ENCODE results near the gene DPCD.

DPCD gene

GRCh38 chr10:101557541-101557940, 30.6 kb upstream of the DPCD start:
- no peak for DNase-seq (ENCODE audit: low spot score)
- H3K36me3 ChIP-seq (ENCODE audit: low read depth), result no peaks in the 10 kb centered on the region
- peaks cover 12% of the 10 kb centered on the region for H3K4me1 ChIP-seq (ENCODE audit: insufficient read depth, poor library complexity, severe bottlenecking)
- TF ChIP-seq, protein P1, sequence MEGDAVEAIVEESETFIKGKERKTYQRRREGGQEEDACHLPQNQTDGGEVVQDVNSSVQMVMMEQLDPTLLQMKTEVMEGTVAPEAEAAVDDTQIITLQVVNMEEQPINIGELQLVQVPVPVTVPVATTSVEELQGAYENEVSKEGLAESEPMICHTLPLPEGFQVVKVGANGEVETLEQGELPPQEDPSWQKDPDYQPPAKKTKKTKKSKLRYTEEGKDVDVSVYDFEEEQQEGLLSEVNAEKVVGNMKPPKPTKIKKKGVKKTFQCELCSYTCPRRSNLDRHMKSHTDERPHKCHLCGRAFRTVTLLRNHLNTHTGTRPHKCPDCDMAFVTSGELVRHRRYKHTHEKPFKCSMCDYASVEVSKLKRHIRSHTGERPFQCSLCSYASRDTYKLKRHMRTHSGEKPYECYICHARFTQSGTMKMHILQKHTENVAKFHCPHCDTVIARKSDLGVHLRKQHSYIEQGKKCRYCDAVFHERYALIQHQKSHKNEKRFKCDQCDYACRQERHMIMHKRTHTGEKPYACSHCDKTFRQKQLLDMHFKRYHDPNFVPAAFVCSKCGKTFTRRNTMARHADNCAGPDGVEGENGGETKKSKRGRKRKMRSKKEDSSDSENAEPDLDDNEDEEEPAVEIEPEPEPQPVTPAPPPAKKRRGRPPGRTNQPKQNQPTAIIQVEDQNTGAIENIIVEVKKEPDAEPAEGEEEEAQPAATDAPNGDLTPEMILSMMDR (IDR thresholded peaks at IDR 0.05; ENCODE audit: poor library complexity, severe bottlenecking), result no peak
- H3K4me3 ChIP-seq (ENCODE audit: severe bottlenecking), result no peak overlapping the region
- no peaks in the 10 kb centered on the region for H3K9me3 ChIP-seq (ENCODE audit: severe bottlenecking)
- peak overlapping the region; percentile 31 for H3K27ac ChIP-seq (ENCODE audit: poor library complexity, severe bottlenecking)
- no peaks in the 10 kb centered on the region for H3K27me3 ChIP-seq (ENCODE audit: insufficient read depth, poor library complexity, severe bottlenecking)
- no peak for ATAC-seq (ENCODE audit: low read depth)

GRCh38 chr10:101558204-101558603, 29.9 kb upstream of the DPCD start:
- H3K9me3 ChIP-seq (ENCODE audit: severe bottlenecking), result no peaks in the 10 kb centered on the region
- ATAC-seq (ENCODE audit: low read depth) (peak; percentile 99), DNase-seq (ENCODE audit: low spot score) (peak; percentile 71)
- peak overlapping the region; percentile 31 for H3K27ac ChIP-seq (ENCODE audit: poor library complexity, severe bottlenecking)
- TF ChIP-seq, protein P1 (IDR thresholded peaks at IDR 0.05; ENCODE audit: poor library complexity, severe bottlenecking), result no peak
- no peaks in the 10 kb centered on the region for H3K27me3 ChIP-seq (ENCODE audit: insufficient read depth, poor library complexity, severe bottlenecking)
- H3K36me3 ChIP-seq (ENCODE audit: low read depth), result no peaks in the 10 kb centered on the region
- H3K4me1 ChIP-seq (ENCODE audit: insufficient read depth, poor library complexity, severe bottlenecking), result peaks cover 12% of the 10 kb centered on the region
- no peak overlapping the region for H3K4me3 ChIP-seq (ENCODE audit: severe bottlenecking)

DNA sequence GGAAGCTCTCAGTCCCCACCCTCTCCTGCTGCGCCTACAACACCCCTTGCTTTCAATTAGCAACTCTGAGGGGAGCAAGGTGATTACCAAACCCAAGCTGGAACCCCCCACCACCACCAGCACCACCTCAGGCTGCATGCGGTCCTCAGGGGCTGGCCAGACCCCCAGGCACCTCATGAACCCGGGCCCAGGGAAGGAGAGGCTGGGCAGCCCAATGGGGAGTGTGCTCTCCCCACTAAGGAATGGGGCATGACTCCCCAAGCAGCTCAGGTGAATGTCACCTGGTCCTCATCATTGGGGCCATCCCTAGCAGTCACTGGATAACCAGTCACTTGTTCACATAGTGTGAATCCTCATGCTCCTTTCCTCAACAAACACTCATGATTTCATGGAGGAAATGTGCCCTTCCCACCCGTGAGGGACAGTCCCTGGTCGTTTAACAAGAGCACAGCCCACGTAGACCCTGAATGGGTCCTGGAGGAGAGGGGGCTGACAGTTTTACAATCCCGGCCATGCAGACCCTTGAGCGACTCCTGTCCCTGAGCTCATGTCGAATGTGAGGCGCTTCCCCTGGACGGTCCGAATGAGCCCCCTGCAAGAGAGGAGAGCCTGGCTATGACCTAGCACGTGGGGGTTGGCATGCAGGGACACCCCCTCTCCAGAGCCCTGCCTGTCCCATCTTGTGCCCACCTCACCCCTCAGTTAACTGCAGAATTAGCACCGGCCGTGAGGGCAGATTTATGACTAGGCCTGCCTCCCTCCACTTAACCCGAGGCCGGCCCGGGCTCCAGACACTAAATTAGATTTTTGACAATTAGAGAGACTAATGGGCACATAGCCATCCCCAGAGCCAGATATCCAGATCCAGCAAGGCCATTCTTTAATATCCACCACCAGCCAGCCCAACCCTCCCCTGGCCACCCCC, 29.2 kb upstream of the DPCD start:
- Histone ChIP-seq H3K27ac (ENCODE audit: poor library complexity, severe bottlenecking) (peak overlapping the region; percentile 31), H3K36me3 (ENCODE audit: low read depth) (no peaks in the 10 kb centered on the region), H3K9me3 (ENCODE audit: severe bottlenecking) (no peaks in the 10 kb centered on the region), H3K4me1 (ENCODE audit: insufficient read depth, poor library complexity, severe bottlenecking) (peaks cover 12% of the 10 kb centered on the region), H3K27me3 (ENCODE audit: insufficient read depth, poor library complexity, severe bottlenecking) (no peaks in the 10 kb centered on the region), H3K4me3 (ENCODE audit: severe bottlenecking) (no peak overlapping the region)
- DNase-seq (ENCODE audit: low spot score), result no peak
- TF ChIP-seq, protein P1 (IDR thresholded peaks at IDR 0.05; ENCODE audit: poor library complexity, severe bottlenecking), result no peak
- no peak for ATAC-seq (ENCODE audit: low read depth)

GRCh38 chr10:101559596-101560297, 28.4 kb upstream of the DPCD start:
- no peak for ATAC-seq (ENCODE audit: low read depth)
- TF ChIP-seq, protein P1 (IDR thresholded peaks at IDR 0.05; ENCODE audit: poor library complexity, severe bottlenecking), result no peak
- no peak for DNase-seq (ENCODE audit: low spot score)

More at GRCh38 chr10:101559596-101560297, 28.4 kb upstream of the DPCD start:
- H3K4me1 ChIP-seq (ENCODE audit: insufficient read depth, poor library complexity, severe bottlenecking), result peaks cover 12% of the 10 kb centered on the region
- no peaks in the 10 kb centered on the region for H3K9me3 ChIP-seq (ENCODE audit: severe bottlenecking)
- no peaks in the 10 kb centered on the region for H3K36me3 ChIP-seq (ENCODE audit: low read depth)
- no peak overlapping the region for H3K27ac ChIP-seq (ENCODE audit: poor library complexity, severe bottlenecking)
- H3K4me3 ChIP-seq (ENCODE audit: severe bottlenecking), result no peak overlapping the region
- H3K27me3 ChIP-seq (ENCODE audit: insufficient read depth, poor library complexity, severe bottlenecking), result no peaks in the 10 kb centered on the region

All from RWPE2 (cell line).